Mucosa of descending colon (tissue), 3 donors: ENCODE measurements around the gene CHEK1. TPM values are rescaled to one million over a fixed set of nuclear protein-coding genes. Genes with fewer than 3 reads are reported as not detected.
"Not testable (repeated sequence)": the region's sequence is repeated elsewhere in the genome, so short reads cannot be mapped to it uniquely, and the experiment has no call there.

ENCODE experiments used
- ATAC-seq: fragments of 200-7000 bp; cut with Tn5 transposase; one replicate; pipeline ENCODE4 v1.9.1; 2020; ENCODE audit warnings: mild to moderate bottlenecking, moderate library complexity
- DNase-seq, 3 donors: peaks; one replicate each; pipeline ENCODE4 v3.0.0-alpha.2; 2020
- H3K36me3 ChIP-seq: fragments of 200-600 bp; one replicate; pipeline ENCODE4 v1.8.0; 2021; ENCODE audit warnings: low read depth, mild to moderate bottlenecking
- H3K4me1 ChIP-seq: fragments of 200-600 bp; one replicate; pipeline ENCODE4 v1.8.0; 2021; ENCODE audit warnings: low read depth, mild to moderate bottlenecking
- H3K4me3 ChIP-seq: fragments of 200-600 bp; one replicate; pipeline ENCODE4 v1.8.0; 2021; ENCODE audit warnings: mild to moderate bottlenecking
- H3K9me3 ChIP-seq: fragments of 200-600 bp; one replicate; pipeline ENCODE4 v1.8.0; 2021; ENCODE audit warnings: mild to moderate bottlenecking
- CTCF ChIP-seq: fragments of 200-600 bp; IDR thresholded peaks from one replicate; pipeline ENCODE4 v1.8.0; 2022; ENCODE audit warnings: antibody characterized with exemption, mild to moderate bottlenecking
- intact Hi-C, 2 donors: fragments of 100-400 bp; cut with DNase I in 1 of 2; cut with micrococcal nuclease in 1 of 2; formaldehyde crosslinking; loops; one replicate each; pipeline versions ENCODE4 v1.11.0 to v1.11.1; 2022; cut with DNase I, micrococcal nuclease
- long read RNA-seq, 2 donors: library from polyadenylated mRNA; unstranded; transcript quantifications; one replicate each; pipeline ENCODE4 v2.0.0, GENCODE V29; 2019 to 2021
- total RNA-seq, 3 donors: library from RNA; stranded (reverse); fragmentation: NEBNext Ultra II Directional in 2 of 3; extraction: Animal tissue kit (Norgen Biotek cat#: 25700) in 2 of 3; gene quantifications; one replicate each; pipeline versions ENCODE4 v1.2.1 to v1.2.4, GENCODE V29; 2021 to 2023
- donor health status: DM: no; HTN: no; CAD: no; lungs with moderate emphysema.
- donor health status: DM: no; HTN: no; CAD: no.
- donor health status: DM: no; HTN: yes; CAD: no.

CHEK1 gene
- total RNA-seq, result 10 to 100 TPM in 1 of 3 donors, 1 to 10 TPM in 2; 5.6 to 15.0 (median 8.8) TPM
- long read RNA-seq, donor 1, partial matches to known transcripts, result 0 of 2 reads
- long read RNA-seq, donor 1, other reads (novel, unspliced or antisense), result 1 of 2 reads
- long read RNA-seq, donor 2, partial matches to known transcripts, result 2 of 6 reads
- long read RNA-seq, donor 2, other reads (novel, unspliced or antisense), result 4 of 6 reads

- H3K36me3 ChIP-seq, result no peaks in the 10 kb centered on the region
- H3K4me3 ChIP-seq, result peak within 1 kb of the TSS; percentile 44
- peaks cover 5% of the 10 kb centered on the region for H3K4me1 ChIP-seq
- no peak for TF ChIP-seq CTCF
- intact Hi-C loops, result no loop called here
- ATAC-seq, result no peak
- peak in 2 of 3 donors; percentile 12 to 42 for DNase-seq
- no peaks in the 10 kb centered on the region for H3K9me3 ChIP-seq
Observed at GRCh38 chr11:125624756-125625213, at the start of gene CHEK1. Gene CHEK1, plus strand, starts transcription at chr11:125625163. Its CDS starts 1,606 bp downstream, at chr11:125626769.

DNA sequence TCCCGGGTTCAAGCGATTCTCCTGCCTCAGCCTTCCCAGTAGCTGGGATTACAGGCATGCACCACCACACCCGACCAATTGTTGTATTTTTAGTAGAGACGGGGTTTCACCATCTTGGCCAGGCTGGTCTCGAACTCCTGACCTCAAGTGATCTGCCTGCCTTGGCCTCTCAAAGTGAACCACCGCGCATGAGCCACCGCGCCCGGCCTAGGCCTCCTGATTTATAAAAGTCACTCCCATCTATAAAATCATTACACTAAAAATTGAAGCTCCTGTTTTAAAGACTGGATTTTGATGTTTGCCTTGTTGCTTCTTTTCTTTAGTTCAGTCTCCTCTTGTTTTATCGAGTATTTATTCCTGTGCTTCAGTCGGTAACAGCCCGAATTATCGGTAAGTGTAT, 47.8 kb upstream of the CHEK1 start:
- peaks cover 13% of the 10 kb centered on the region for H3K36me3 ChIP-seq
- H3K4me3 ChIP-seq, DNase-seq, H3K4me1 ChIP-seq, H3K9me3 ChIP-seq, intact Hi-C loops, ATAC-seq: not testable (repeated sequence)

DNA sequence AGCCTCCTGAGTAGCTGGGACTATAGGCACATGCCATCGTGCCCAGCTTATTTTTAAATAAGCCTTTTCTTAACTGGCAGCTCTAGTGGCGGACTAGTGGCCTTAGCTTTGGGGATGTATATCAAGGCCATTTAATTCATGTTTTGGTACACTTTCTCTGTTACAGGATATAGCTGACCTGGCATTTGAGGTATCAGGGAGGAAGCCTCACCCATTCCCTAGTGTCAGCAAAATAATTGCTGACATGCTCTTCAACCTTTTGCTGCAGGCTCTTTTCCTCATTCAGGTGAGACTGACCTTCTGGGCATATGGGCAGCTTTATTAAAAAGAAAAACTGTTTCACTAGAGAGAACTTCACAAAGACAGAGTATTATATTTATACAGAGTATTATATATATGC, 46.2 kb upstream of the CHEK1 start:
- Histone ChIP-seq H3K4me3 (no peak overlapping the region), H3K36me3 (peaks cover 28% of the 10 kb centered on the region), H3K9me3 (no peaks in the 10 kb centered on the region), H3K4me1 (no peaks in the 10 kb centered on the region)
- intact Hi-C loops, result no loop called here
- TF ChIP-seq CTCF, result no peak
- DNase-seq (no peak), ATAC-seq (no peak)

DNA sequence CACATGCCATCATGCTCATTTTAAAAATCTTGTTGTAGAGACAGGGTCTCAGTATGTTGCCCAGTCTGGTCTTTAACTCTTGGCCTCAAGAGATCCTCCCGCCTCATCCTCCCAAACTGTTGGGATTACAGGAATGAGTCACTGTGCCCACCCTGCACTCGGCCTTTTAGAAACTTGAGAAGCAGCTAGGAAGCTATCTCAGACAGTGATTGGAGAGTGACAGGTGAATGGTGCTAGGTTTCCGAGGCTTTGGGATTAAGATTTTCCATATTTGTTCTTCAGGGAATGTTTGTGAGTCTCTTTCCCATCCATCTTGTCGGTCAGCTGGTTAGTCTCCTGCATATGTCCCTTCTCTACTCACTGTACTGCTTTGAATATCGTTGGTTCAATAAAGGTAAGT, 45.2 kb upstream of the CHEK1 start:
- intact Hi-C loops, result no loop called here
- Histone ChIP-seq H3K36me3 (peaks cover 28% of the 10 kb centered on the region), H3K9me3 (no peaks in the 10 kb centered on the region), H3K4me1 (no peaks in the 10 kb centered on the region), H3K4me3 (no peak overlapping the region)
- DNase-seq (no peak), ATAC-seq (no peak)
- TF ChIP-seq CTCF, result no peak

GRCh38 chr11:125583496-125583895, 41.5 kb upstream of the CHEK1 start:
- TF ChIP-seq CTCF, result no peak
- DNase-seq, result no peak
- no peaks in the 10 kb centered on the region for H3K4me1 ChIP-seq
- intact Hi-C loops, result no loop called here
- ATAC-seq, result no peak
- H3K4me3 ChIP-seq, result no peak overlapping the region
- peaks cover 24% of the 10 kb centered on the region for H3K36me3 ChIP-seq
- no peaks in the 10 kb centered on the region for H3K9me3 ChIP-seq

- no peak overlapping the region for H3K4me3 ChIP-seq
- peaks cover 21% of the 10 kb centered on the region for H3K36me3 ChIP-seq
- no peaks in the 10 kb centered on the region for H3K9me3 ChIP-seq
- no peak for DNase-seq
- TF ChIP-seq CTCF, result no peak
- no peak for ATAC-seq
- H3K4me1 ChIP-seq, result no peaks in the 10 kb centered on the region
- intact Hi-C loops, result no loop called here
Observed at GRCh38 chr11:125585487-125585886, 39.5 kb upstream of the CHEK1 start.
